ENCODE data around the gene SMU1. TPM values are rescaled to one million over a fixed set of nuclear protein-coding genes. Genes with fewer than 3 reads are reported as not detected.

The SMU1 gene
- total RNA-seq, 1 experiment from 2014 or later = 30.5 TPM

- CTCF ChIA-PET = no interaction called here
- no peak for ATAC-seq
Measured at GRCh38 chr9:33040792-33041431, 35.6 kb downstream of the SMU1 start.

More at GRCh38 chr9:33040792-33041431, 35.6 kb downstream of the SMU1 start:
- DNase-seq (ENCODE audit: low read depth, low spot score) = no peak
- H3K79me2 ChIP-seq (ENCODE audit: insufficient read depth, low read length) = peaks cover 18% of the 10 kb centered on the region
- H3K36me3 ChIP-seq (ENCODE audit: control insufficient read depth in 1 of 2, insufficient read depth in 2 of 2, low read length in 2 of 2) = peaks cover 26% of the 10 kb centered on the region in 2 experiments; a peak in 3 of 4 replicates
- H3K9me3 ChIP-seq (ENCODE audit: control insufficient read depth in 1 of 2, insufficient read depth in 1 of 2, low read depth in 1 of 2, low read length in 2 of 2) = no peaks in the 10 kb centered on the region
- no TSS peak for BruUV-seq (replicated peaks)
- RAD21 ChIA-PET (ENCODE audit: low non-redundant PET in 1 of 2, low total read pairs in 2 of 2, uncharacterized antibody in 2 of 2, unreplicated experiment in 2 of 2) = no interaction called here
- no peak overlapping the region for H3K4me2 ChIP-seq (ENCODE audit: low read length)
- peaks cover 3% of the 10 kb centered on the region; the same call in 1 of the 2 replicates for H4K20me1 ChIP-seq (ENCODE audit: insufficient read depth)
- POLR2A ChIA-PET = interaction anchor here (0.7 to 5.6 kb wide), 2 partner anchors 15 to 823 kb away, joined by 4 to 43 read pairs; partner anchors contain the start of gene DNAJA1
- no peaks in the 10 kb centered on the region for H3K9me2 ChIP-seq (ENCODE audit: insufficient read depth)
- no peak for TF ChIP-seq ZBTB33 (IDR thresholded peaks at IDR 0.05; ENCODE audit: extremely low read depth, insufficient replicate concordance, low read length)
- TF ChIP-seq ZFX (IDR thresholded peaks at IDR 0.05) = no peak
- no peak for TF ChIP-seq MAX (IDR thresholded peaks at IDR 0.05)
- TF ChIP-seq RAD21 (IDR thresholded peaks at IDR 0.05; ENCODE audit: low read depth) = no peak
- TF ChIP-seq JUND (IDR thresholded peaks at IDR 0.05) = no peak
- TF ChIP-seq YY1 (IDR thresholded peaks at IDR 0.05; ENCODE audit: extremely low read depth, insufficient replicate concordance, low read depth, low read length) = no peak
- TF ChIP-seq ATF3 (IDR thresholded peaks at IDR 0.05) = no peak
- H3K9ac ChIP-seq (ENCODE audit: low read length) = no peak overlapping the region
- no peaks in the 10 kb centered on the region for H3K27me3 ChIP-seq (ENCODE audit: insufficient read depth, low read length)
- no peak overlapping the region for H3K4me3 ChIP-seq (replicated peaks in 1 of 2; ENCODE audit: low read depth in 1 of 2, low read length in 2 of 2)
- intact Hi-C loops (cut with micrococcal nuclease) = no loop called here
- no peak overlapping the region for H3K27ac ChIP-seq (ENCODE audit: low read depth, low read length)
- H3K4me1 ChIP-seq (ENCODE audit: control insufficient read depth in 1 of 2, insufficient read depth in 2 of 2, low read length in 2 of 2) = no peaks in the 10 kb centered on the region
- H2AFZ ChIP-seq (ENCODE audit: low read depth, low read length, poor library complexity, severe bottlenecking) = no peak overlapping the region

Data from HCT116 (cell line).